Panc1 (cell line): Measurements from ENCODE around the gene CWF19L2. TPM values are rescaled to one million over a fixed set of nuclear protein-coding genes. Genes with fewer than 3 reads are reported as not detected.

Source experiments
- ATAC-seq: fragments of 200-7000 bp; cut with Tn5 transposase; 2 replicates; pipeline ENCODE4 v1.9.1; 2020; ENCODE audit warnings: mild to moderate bottlenecking, moderate library complexity
- BruUV-seq: library from RNA; stranded (reverse); fragments of 400-500 nt; replicated peaks from 2 replicates; lab custom pipeline; 2021; lab: Mats Ljungman, UMichigan
- CTCF ChIA-PET: fragments of 300-600 bp; sonication (Branson Sonifier 250); formaldehyde crosslinking; loops from one replicate; lab custom pipeline; 2022; ENCODE audit warnings: antibody characterized with exemption; lab: Charles Lee
- POLR2A ChIA-PET: fragments of 300-600 bp; sonication (Branson Sonifier 250); formaldehyde crosslinking; loops from one replicate; lab custom pipeline; 2022; ENCODE audit warnings: antibody characterized with exemption; lab: Charles Lee
- DNase-seq: peaks from one replicate; pipeline ENCODE4 v3.0.0-alpha.2; 2010; ENCODE audit warnings: low read depth, low spot score
- H3K27ac ChIP-seq: 2 replicates; pipeline ENCODE4 v1.5.1; 2011; ENCODE audit warnings: mild to moderate bottlenecking, low read length, inconsistent platforms
- H3K27me3 ChIP-seq: fragments of 200-500 bp; sonication (Bioruptor generic); 2 replicates; pipeline ENCODE4 v1.6.0; 2014; ENCODE audit warnings: low read length, inconsistent platforms; ENCODE audit not compliant: control insufficient read depth, insufficient read depth
- H3K36me3 ChIP-seq: fragments of 200-500 bp; sonication (Bioruptor generic); 2 replicates; pipeline ENCODE4 v1.5.1; 2014; ENCODE audit warnings: inconsistent platforms, mild to moderate bottlenecking, low read length, moderate library complexity; ENCODE audit not compliant: control insufficient read depth, insufficient read depth
- H3K4me1 ChIP-seq: 2 replicates; pipeline ENCODE4 v1.5.1; 2011; ENCODE audit warnings: inconsistent platforms, mild to moderate bottlenecking, low read length, moderate library complexity; ENCODE audit not compliant: control insufficient read depth, insufficient read depth
- H3K4me3 ChIP-seq, 2 experiments: 2 replicates each; pipeline ENCODE4 v1.5.1; 2011 to 2012; ENCODE audit warnings: low read depth in 2 of 2, low read length in 2 of 2, mild to moderate bottlenecking in 2 of 2, inconsistent platforms in 1 of 2, moderate library complexity in 1 of 2
- H3K9me3 ChIP-seq: fragments of 200-500 bp; sonication (Bioruptor generic); 2 replicates; pipeline ENCODE4 v1.5.1; 2014; ENCODE audit warnings: low read depth, mild to moderate bottlenecking, inconsistent platforms, low read length, moderate library complexity; ENCODE audit not compliant: control insufficient read depth, insufficient read depth
- POLR2AphosphoS5 ChIP-seq: IDR thresholded peaks from 2 replicates; pipeline ENCODE4 v1.6.1; 2012; ENCODE audit warnings: mild to moderate bottlenecking, low read depth, low read length, moderate library complexity
- SIN3A ChIP-seq: IDR thresholded peaks from 2 replicates; pipeline ENCODE4 v1.6.1; 2012; ENCODE audit warnings: low read depth, mild to moderate bottlenecking, low read length, moderate library complexity, borderline replicate concordance; ENCODE audit not compliant: insufficient read depth
- TCF7L2 ChIP-seq: IDR thresholded peaks from 2 replicates; pipeline ENCODE4 v1.6.1; 2011; ENCODE audit warnings: mild to moderate bottlenecking, low read depth, low read length, inconsistent platforms
- in situ Hi-C: cut with HindIII; loops from 2 replicates; pipeline ENCODE4 v1.10.0; 2016; ENCODE audit warnings: low sequenced_read_pairs, low pct_unique_long_range_greater_than_20kb
- intact Hi-C: fragments of 100-400 bp; cut with micrococcal nuclease; formaldehyde crosslinking; loops from one replicate; pipeline ENCODE4 v1.10.0; 2022; ENCODE audit not compliant: unreplicated experiment
- total RNA-seq: library from RNA; stranded (reverse); gene quantifications from one replicate; pipeline ENCODE4 v1.2.1, GENCODE V29; 2021; ENCODE audit not compliant: unreplicated experiment
- TF ChIP-seq, protein P1 (sequence below): fragments of 450-650 bp; IDR thresholded peaks from 2 replicates; pipeline ENCODE4 v1.5.1; 2017; ENCODE audit warnings: mild to moderate bottlenecking
- TF ChIP-seq, protein P2 (sequence below), 2 experiments: IDR thresholded peaks; 2 replicates each; pipeline ENCODE4 v1.6.1; 2011 to 2012; ENCODE audit warnings: low read depth in 2 of 2, control low read depth in 1 of 2, low read length in 1 of 2, mild to moderate bottlenecking in 1 of 2, moderate library complexity in 1 of 2; ENCODE audit not compliant: insufficient read depth in 1 of 2

Gene CWF19L2
- total RNA-seq, 1 experiment from 2014 or later, result 11.1 TPM

DNA sequence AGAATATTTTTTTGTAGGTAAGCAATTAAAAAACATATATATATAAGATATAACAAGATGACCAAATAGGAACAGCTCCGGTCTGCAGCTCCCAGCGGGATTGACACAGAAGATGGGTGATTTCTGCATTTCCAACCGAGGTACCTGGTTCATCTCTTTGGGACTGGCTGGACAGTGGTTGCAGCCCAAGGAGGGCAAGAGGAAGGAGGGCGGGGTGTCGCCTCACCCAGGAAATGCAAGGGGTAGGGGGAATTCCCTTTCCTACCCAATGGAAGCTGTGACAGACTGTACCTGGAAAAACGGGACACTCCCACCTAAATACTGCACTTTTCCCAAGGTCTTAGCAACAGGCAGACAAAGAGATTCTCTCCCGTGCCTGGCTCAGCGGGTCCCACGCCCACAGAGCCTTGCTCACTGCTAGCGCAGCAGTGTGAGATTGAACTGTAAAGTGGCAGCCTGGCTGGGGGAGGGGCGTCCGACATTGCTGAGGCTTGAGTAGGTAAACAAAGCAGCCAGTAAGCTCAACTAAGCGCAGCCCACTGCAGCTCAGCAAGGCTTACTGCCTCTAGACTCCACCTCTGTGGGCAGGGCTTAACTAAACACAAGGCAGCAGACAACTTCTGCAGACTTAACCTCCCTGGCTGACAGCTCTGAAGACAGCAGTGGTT is 163.8 kb downstream of the CWF19L2 start:
- DNase-seq (no peak), ATAC-seq (no peak)
- no TSS peak for BruUV-seq

DNA sequence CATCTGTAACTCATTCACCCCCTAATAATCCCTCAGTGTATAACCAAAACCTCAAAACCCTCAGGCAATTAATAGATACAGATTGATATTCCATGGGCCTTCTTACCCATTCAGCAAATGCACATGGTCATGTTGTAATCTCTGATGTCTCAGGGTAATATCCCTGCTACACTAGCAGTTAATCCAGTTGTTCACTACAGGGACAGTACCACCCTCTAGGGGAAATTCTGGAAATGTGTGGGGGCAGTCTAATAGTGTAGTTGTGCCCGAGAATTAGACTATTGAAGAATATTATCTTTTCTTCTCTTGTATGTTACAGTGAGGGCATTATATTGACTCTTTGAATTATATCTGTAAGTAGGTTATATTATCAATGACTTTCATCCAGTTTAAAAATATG is 175.4 kb downstream of the CWF19L2 start:
- Histone ChIP-seq H3K9me3 (no peaks in the 10 kb centered on the region), H3K4me1 (no peaks in the 10 kb centered on the region), H3K27me3 (no peaks in the 10 kb centered on the region), H3K4me3 (no peak overlapping the region), H3K36me3 (no peaks in the 10 kb centered on the region), H3K27ac (no peak overlapping the region)
- in situ Hi-C loops (no loop called here), intact Hi-C loops (no loop called here)
- TF ChIP-seq SIN3A, result no peak
- no peak for TF ChIP-seq TCF7L2
- TF ChIP-seq POLR2AphosphoS5, result no peak
- TF ChIP-seq, protein P1, sequence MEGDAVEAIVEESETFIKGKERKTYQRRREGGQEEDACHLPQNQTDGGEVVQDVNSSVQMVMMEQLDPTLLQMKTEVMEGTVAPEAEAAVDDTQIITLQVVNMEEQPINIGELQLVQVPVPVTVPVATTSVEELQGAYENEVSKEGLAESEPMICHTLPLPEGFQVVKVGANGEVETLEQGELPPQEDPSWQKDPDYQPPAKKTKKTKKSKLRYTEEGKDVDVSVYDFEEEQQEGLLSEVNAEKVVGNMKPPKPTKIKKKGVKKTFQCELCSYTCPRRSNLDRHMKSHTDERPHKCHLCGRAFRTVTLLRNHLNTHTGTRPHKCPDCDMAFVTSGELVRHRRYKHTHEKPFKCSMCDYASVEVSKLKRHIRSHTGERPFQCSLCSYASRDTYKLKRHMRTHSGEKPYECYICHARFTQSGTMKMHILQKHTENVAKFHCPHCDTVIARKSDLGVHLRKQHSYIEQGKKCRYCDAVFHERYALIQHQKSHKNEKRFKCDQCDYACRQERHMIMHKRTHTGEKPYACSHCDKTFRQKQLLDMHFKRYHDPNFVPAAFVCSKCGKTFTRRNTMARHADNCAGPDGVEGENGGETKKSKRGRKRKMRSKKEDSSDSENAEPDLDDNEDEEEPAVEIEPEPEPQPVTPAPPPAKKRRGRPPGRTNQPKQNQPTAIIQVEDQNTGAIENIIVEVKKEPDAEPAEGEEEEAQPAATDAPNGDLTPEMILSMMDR, result no peak; the same call in 1 of the 2 replicates
- TF ChIP-seq, protein P2, sequence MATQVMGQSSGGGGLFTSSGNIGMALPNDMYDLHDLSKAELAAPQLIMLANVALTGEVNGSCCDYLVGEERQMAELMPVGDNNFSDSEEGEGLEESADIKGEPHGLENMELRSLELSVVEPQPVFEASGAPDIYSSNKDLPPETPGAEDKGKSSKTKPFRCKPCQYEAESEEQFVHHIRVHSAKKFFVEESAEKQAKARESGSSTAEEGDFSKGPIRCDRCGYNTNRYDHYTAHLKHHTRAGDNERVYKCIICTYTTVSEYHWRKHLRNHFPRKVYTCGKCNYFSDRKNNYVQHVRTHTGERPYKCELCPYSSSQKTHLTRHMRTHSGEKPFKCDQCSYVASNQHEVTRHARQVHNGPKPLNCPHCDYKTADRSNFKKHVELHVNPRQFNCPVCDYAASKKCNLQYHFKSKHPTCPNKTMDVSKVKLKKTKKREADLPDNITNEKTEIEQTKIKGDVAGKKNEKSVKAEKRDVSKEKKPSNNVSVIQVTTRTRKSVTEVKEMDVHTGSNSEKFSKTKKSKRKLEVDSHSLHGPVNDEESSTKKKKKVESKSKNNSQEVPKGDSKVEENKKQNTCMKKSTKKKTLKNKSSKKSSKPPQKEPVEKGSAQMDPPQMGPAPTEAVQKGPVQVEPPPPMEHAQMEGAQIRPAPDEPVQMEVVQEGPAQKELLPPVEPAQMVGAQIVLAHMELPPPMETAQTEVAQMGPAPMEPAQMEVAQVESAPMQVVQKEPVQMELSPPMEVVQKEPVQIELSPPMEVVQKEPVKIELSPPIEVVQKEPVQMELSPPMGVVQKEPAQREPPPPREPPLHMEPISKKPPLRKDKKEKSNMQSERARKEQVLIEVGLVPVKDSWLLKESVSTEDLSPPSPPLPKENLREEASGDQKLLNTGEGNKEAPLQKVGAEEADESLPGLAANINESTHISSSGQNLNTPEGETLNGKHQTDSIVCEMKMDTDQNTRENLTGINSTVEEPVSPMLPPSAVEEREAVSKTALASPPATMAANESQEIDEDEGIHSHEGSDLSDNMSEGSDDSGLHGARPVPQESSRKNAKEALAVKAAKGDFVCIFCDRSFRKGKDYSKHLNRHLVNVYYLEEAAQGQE (IDR thresholded peaks at IDR 0.05; ENCODE audit: insufficient read depth in 1 of 2, low read depth in 2 of 2, low read length in 1 of 2), result no peak
- ChIA-PET CTCF (no interaction called here), POLR2A (no interaction called here)
- ATAC-seq (no peak), DNase-seq (no peak)
- BruUV-seq, result no TSS peak

More for the DNA sequence above, 163.8 kb downstream of the CWF19L2 start:
- Histone ChIP-seq H3K27me3 (no peaks in the 10 kb centered on the region), H3K27ac (no peak overlapping the region), H3K4me1 (no peaks in the 10 kb centered on the region), H3K36me3 (no peaks in the 10 kb centered on the region), H3K4me3 (no peak overlapping the region), H3K9me3 (no peaks in the 10 kb centered on the region)
- intact Hi-C loops (no loop called here), in situ Hi-C loops (no loop called here)
- ChIA-PET POLR2A (no interaction called here), CTCF (no interaction called here)
- no peak for TF ChIP-seq POLR2AphosphoS5
- TF ChIP-seq, protein P2 (IDR thresholded peaks at IDR 0.05; ENCODE audit: insufficient read depth in 1 of 2, low read depth in 2 of 2, low read length in 1 of 2), result no peak
- no peak for TF ChIP-seq TCF7L2
- TF ChIP-seq, protein P1, result no peak
- TF ChIP-seq SIN3A, result no peak

Other genes with a start within 250 kb of the CWF19L2 start
- gene ALKBH8, start 107.9 kb upstream of the CWF19L2 start, total RNA-seq, result 9.1 TPM
- 2.1 TPM for gene ELMOD1, start 133.3 kb upstream of the CWF19L2 start, total RNA-seq